Fibroblast of the conjunctiva (primary cell): ENCODE data around the gene PON3.

ENCODE experiments used
- DNase-seq: peaks from one replicate; pipeline ENCODE4 v3.0.0-alpha.2; 2010; ENCODE audit warnings: low read depth

Gene PON3

GRCh38 chr7:95396136-95397032, at the start of gene PON3:
TSS of gene PON3 (minus strand) at chr7:95396375. CDS start at chr7:95396350, 25 bp downstream.
- DNase-seq, result no peak

GRCh38 chr7:95444796-95445195, 48.6 kb upstream of the PON3 start:
- DNase-seq, result no peak

- DNase-seq, result no peak
These were observed 45.1 kb upstream of the PON3 start for GRCh38 chr7:95441042-95441823.

GRCh38 chr7:95440394-95441038, 44.3 kb upstream of the PON3 start:
- DNase-seq, result no peak

GRCh38 chr7:95436407-95436806, 40.2 kb upstream of the PON3 start:
- no peak for DNase-seq

GRCh38 chr7:95435422-95435780, 39.2 kb upstream of the PON3 start:
- no peak for DNase-seq

- DNase-seq, result peak; percentile 56
These were observed 38.6 kb upstream of the PON3 start, which contains the start of gene PON2 for GRCh38 chr7:95434557-95435421. TSS of gene PON2 (minus strand) at chr7:95435028. CDS start at chr7:95434951, 77 bp downstream.

- DNase-seq, result no peak
These were observed 37.9 kb upstream of the PON3 start for GRCh38 chr7:95433952-95434556.

- no peak for DNase-seq
These were observed 37.0 kb upstream of the PON3 start for GRCh38 chr7:95433129-95433528.

- no peak for DNase-seq
These were observed 36.4 kb upstream of the PON3 start for GRCh38 chr7:95432606-95433005.

- no peak for DNase-seq
These were observed 34.7 kb upstream of the PON3 start for GRCh38 chr7:95430864-95431263.

- no peak for DNase-seq
These were observed 33.2 kb upstream of the PON3 start for GRCh38 chr7:95429241-95429990.

GRCh38 chr7:95427914-95428516, 31.8 kb upstream of the PON3 start:
- no peak for DNase-seq

GRCh38 chr7:95427166-95427565, 31.0 kb upstream of the PON3 start:
- no peak for DNase-seq

GRCh38 chr7:95425694-95426093, 29.5 kb upstream of the PON3 start:
- DNase-seq, result no peak

GRCh38 chr7:95424716-95425115, 28.5 kb upstream of the PON3 start:
- no peak for DNase-seq

- DNase-seq, result no peak
These were observed 25.8 kb upstream of the PON3 start for GRCh38 chr7:95421847-95422444.

GRCh38 chr7:95421000-95421846, 25.0 kb upstream of the PON3 start:
- no peak for DNase-seq

- DNase-seq, result no peak
These were observed 15.9 kb upstream of the PON3 start for GRCh38 chr7:95412075-95412474.
